Subcutaneous adipose tissue (tissue), 4 donors: ENCODE data around the gene FER. TPM values are rescaled to one million over a fixed set of nuclear protein-coding genes. Genes with fewer than 3 reads are reported as not detected.

ENCODE experiments used
- CTCF ChIP-seq: fragments of 450-650 bp; IDR thresholded peaks from one replicate; pipeline ENCODE4 v1.5.1; 2016; ENCODE audit warnings: low read depth, mild to moderate bottlenecking, control low read depth, antibody characterized with exemption, moderate library complexity
- total RNA-seq, 4 donors: library from RNA; depleted of rRNA; stranded (reverse); fragments of >200 nt; gene quantifications; one replicate each; pipeline ENCODE4 v1.1.0, GENCODE V29; 2016

FER gene
- total RNA-seq, 4 donors from 2014 or later: 26.9 to 37.4 (median 27.6) TPM

GRCh38 chr5:109063223-109063622, 315.5 kb downstream of the FER start:
- TF ChIP-seq CTCF: no peak

GRCh38 chr5:109076741-109077140, 329.0 kb downstream of the FER start:
- no peak for TF ChIP-seq CTCF

GRCh38 chr5:109078448-109078847, 330.8 kb downstream of the FER start:
- TF ChIP-seq CTCF: no peak

- no peak for TF ChIP-seq CTCF
These were observed 332.8 kb downstream of the FER start for GRCh38 chr5:109080481-109080880.

- TF ChIP-seq CTCF: no peak
These were observed 333.2 kb downstream of the FER start for GRCh38 chr5:109080896-109081295.

GRCh38 chr5:109083937-109084336, 336.2 kb downstream of the FER start:
- no peak for TF ChIP-seq CTCF

- no peak for TF ChIP-seq CTCF
These were observed 341.5 kb downstream of the FER start for GRCh38 chr5:109089191-109089590.
